ENCODE results near the gene SPATA6L. TPM values are rescaled to one million over a fixed set of nuclear protein-coding genes. Genes with fewer than 3 reads are reported as not detected.

Gene SPATA6L, protein sequence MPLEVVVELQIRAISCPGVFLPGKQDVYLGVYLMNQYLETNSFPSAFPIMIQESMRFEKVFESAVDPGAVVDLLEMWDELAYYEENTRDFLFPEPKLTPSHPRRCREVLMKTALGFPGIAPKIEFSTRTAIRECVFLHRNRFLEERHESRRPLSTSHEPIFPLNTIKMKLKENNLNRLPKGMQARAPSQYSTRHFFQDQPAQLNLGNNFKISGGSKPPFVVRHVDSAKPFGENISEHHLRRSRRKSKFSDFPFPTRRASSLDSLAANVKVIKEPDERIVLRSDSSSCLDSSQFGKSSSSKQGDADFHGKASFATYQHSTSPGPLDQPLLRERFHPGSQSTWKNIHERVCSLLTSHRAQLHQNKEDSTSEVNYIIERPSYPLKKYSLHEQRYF
- total RNA-seq = 1 to 10 TPM in 3 of 4 donors, under 1 TPM in 1; 0.91 to 3.0 (median 1.8) TPM

DNA sequence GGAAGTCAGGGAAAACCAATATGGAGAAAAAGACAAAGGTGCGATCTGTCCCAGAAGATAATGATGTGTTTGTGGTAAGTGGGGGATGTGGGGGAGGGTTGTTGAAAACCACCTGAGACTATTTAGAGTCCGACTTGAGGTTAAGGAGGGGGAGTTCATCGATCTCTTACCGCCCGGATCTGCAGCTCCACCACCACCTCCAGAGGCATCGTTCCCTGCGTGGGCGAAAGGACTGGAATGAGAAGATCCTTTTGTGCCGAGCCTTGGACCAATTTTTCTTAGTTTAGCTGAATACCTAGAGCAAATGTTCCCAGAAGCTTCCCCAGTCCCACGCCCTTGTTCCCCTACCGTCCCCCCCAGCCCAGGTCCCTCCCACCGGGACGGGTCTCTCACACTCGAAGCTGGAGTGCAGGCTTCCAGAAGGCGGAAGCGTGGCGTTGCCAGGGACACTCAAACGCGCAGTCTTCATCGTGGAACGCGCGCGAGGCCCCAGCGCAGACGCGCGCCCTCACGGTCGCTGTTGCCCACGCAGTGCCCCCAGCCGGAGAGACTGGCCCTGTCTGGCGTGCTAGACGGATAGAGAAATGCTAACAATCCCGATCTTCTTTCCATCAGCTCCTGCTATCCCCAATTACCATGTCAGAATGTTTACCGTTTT, at the start of gene SPATA6L:
TSS of gene SPATA6L (minus strand) at position 439 of the 658 bp plus-strand sequence. CDS start at position 209, 230 bp downstream.
- TF ChIP-seq, protein P1, sequence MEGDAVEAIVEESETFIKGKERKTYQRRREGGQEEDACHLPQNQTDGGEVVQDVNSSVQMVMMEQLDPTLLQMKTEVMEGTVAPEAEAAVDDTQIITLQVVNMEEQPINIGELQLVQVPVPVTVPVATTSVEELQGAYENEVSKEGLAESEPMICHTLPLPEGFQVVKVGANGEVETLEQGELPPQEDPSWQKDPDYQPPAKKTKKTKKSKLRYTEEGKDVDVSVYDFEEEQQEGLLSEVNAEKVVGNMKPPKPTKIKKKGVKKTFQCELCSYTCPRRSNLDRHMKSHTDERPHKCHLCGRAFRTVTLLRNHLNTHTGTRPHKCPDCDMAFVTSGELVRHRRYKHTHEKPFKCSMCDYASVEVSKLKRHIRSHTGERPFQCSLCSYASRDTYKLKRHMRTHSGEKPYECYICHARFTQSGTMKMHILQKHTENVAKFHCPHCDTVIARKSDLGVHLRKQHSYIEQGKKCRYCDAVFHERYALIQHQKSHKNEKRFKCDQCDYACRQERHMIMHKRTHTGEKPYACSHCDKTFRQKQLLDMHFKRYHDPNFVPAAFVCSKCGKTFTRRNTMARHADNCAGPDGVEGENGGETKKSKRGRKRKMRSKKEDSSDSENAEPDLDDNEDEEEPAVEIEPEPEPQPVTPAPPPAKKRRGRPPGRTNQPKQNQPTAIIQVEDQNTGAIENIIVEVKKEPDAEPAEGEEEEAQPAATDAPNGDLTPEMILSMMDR (IDR thresholded peaks at IDR 0.05) = no peak
- TF ChIP-seq POLR2A (IDR thresholded peaks at IDR 0.05) = peak in 1 of 4 donors; percentile 34
- H3K4me1 ChIP-seq = peaks cover 0 to 55% (median 32%) of the 10 kb centered on the region in 3 donors
- peak within 1 kb of the TSS; percentile 39 to 71 (median 53) for H3K4me3 ChIP-seq
- no peaks in the 10 kb centered on the region for H3K36me3 ChIP-seq
- H3K27ac ChIP-seq = peak within 1 kb of the TSS; percentile 75 to 78 (median 77)
- no peaks in the 10 kb centered on the region for H3K27me3 ChIP-seq
- intact Hi-C loops (cut with DNase I) = loop anchor here (5.0 kb wide), 1 partner anchor 71 kb away; no protein-coding TSS in a partner anchor
- WGBS, 2 donors = 1 to 2% methylated on average over 19 to 21 of the region's 36 CpGs
- no peak for DNase-seq
- H3K9me3 ChIP-seq = no peaks in the 10 kb centered on the region

DNA sequence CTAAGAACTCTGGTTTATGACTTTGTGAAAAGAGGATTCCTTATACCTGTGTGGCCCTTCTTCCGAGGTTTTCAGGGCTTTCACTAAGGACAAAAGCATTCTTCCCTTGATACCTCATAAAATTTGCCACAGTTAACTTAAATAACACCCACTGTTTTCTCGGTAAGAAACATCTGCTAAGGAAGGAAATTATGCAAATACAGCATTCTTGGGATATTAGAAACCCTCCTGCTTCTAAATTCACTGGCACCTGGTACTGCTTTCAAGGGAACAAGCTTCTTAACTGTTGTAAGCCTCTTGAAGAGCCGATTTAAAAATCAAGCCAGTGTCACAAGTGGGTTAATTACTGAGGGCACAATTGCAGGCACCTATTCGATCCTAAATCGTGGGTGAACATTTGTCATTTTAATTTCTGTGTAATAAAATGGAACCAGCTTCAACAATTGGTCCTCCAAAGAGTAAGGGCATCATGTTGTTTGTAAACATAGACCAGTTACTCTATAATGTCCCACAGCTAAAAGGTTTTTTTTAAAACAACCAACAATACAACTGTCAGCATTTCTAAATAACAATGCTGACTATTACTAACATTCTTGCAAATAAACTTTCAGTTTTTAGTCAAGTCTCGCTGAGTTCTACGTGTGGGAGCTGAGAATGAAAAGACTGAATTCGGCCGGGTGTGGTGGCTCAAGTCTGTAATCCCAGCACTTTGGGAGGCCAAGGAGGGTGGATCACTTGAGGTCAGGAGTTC, 48.2 kb upstream of the SPATA6L start:
- 82 to 87% methylated on average over 9 of the region's 9 CpGs for WGBS, 2 donors
- Histone ChIP-seq H3K9me3 (no peaks in the 10 kb centered on the region), H3K27me3 (no peaks in the 10 kb centered on the region), H3K4me1 (no peaks in the 10 kb centered on the region), H3K4me3 (no peak overlapping the region), H3K36me3 (peaks cover 10 to 97% (median 16%) of the 10 kb centered on the region in 3 donors), H3K27ac (no peak overlapping the region)
- intact Hi-C loops (cut with DNase I) = no loop called here
- no peak for DNase-seq
- no peak for TF ChIP-seq POLR2A (IDR thresholded peaks at IDR 0.05)
- TF ChIP-seq, protein P1 (IDR thresholded peaks at IDR 0.05) = no peak

DNA sequence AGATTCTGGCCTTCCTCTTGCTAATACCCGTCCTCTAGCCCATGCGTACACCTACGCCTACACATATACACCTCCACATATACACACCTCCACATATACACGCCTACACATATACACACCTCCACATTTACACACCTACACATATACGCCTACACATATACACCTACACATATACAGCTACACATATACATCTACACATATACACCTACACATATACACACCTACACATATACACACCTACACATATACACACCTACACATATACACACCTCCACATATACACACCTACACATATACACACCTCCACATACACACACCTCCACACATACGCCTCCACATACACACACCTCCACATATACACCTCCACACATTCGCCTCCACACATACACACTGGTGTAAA, 47.6 kb upstream of the SPATA6L start:
- Histone ChIP-seq H3K27me3 (no peaks in the 10 kb centered on the region), H3K4me3 (no peak overlapping the region), H3K36me3 (peaks cover 10 to 96% (median 16%) of the 10 kb centered on the region in 3 donors), H3K27ac (no peak overlapping the region), H3K9me3 (no peaks in the 10 kb centered on the region), H3K4me1 (no peaks in the 10 kb centered on the region)
- intact Hi-C loops (cut with DNase I) = no loop called here
- DNase-seq = no peak
- 52 to 75% methylated on average over 7 of the region's 7 CpGs for WGBS, 2 donors
- TF ChIP-seq, protein P1 (IDR thresholded peaks at IDR 0.05) = no peak
- no peak for TF ChIP-seq POLR2A (IDR thresholded peaks at IDR 0.05)

DNA sequence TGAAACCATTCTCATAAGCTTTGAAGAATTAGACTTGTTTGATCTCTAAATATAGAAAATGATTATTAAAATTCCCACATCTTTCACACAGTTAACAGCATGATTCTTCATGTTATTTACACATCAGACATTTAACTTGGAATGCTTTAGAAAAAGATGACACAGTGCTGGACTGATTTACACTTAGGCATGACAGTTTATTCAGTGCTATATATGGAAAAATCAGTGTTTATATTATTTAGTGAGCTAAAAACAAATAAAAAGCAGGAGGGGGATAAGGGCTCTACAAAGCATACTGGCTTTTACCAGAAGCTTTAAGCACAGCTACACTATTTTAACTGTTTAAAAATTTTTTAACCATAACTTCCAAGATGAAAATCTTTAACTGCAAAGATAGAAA, 43.1 kb upstream of the SPATA6L start:
- intact Hi-C loops (cut with DNase I) = no loop called here
- H3K27ac ChIP-seq = no peak overlapping the region
- peaks cover 0 to 83% (median 3%) of the 10 kb centered on the region in 3 donors for H3K36me3 ChIP-seq
- no peaks in the 10 kb centered on the region for H3K9me3 ChIP-seq
- no peaks in the 10 kb centered on the region for H3K27me3 ChIP-seq
- peaks cover 0 to 8% (median 0%) of the 10 kb centered on the region in 3 donors for H3K4me1 ChIP-seq
- H3K4me3 ChIP-seq = no peak overlapping the region
- TF ChIP-seq, protein P1 (IDR thresholded peaks at IDR 0.05) = no peak
- no peak for TF ChIP-seq POLR2A (IDR thresholded peaks at IDR 0.05)
- no peak for DNase-seq

Data from esophagus squamous epithelium (tissue), 5 donors.